OCI-LY7 (cell line): ENCODE measurements around the gene PHF12. TPM values are rescaled to one million over a fixed set of nuclear protein-coding genes. Genes with fewer than 3 reads are reported as not detected.

ENCODE experiments used
- BruUV-seq: library from RNA; stranded (reverse); fragments of 400-500 nt; replicated peaks from 2 replicates; lab custom pipeline; 2021; lab: Mats Ljungman, UMichigan
- CTCF ChIA-PET: fragments of 300-600 bp; sonication (Branson Sonifier 250); formaldehyde crosslinking; loops from one replicate; lab custom pipeline; 2022; ENCODE audit warnings: antibody characterized with exemption; ENCODE audit not compliant: unreplicated experiment; lab: Charles Lee
- POLR2A ChIA-PET: fragments of 300-600 bp; sonication (Branson Sonifier 250); formaldehyde crosslinking; loops from one replicate; lab custom pipeline; 2022; ENCODE audit warnings: antibody characterized with exemption; lab: Charles Lee
- DNase-seq: peaks from one replicate; pipeline ENCODE4 v3.0.0-alpha.2; 2015; ENCODE audit warnings: low spot score
- H2AFZ ChIP-seq: fragments of 200-600 bp; sonication (generic), shearing (Covaris generic); 2 replicates; pipeline ENCODE4 v1.6.1; 2014; ENCODE audit warnings: mild to moderate bottlenecking, antibody characterized with exemption, low read length, moderate library complexity
- H3K27ac ChIP-seq: fragments of 200-600 bp; sonication (generic); 2 replicates; pipeline ENCODE4 v1.5.1; 2014; ENCODE audit warnings: mixed run types, low read depth, mild to moderate bottlenecking, moderate library complexity, low read length, inconsistent platforms; ENCODE audit not compliant: poor library complexity, severe bottlenecking
- H3K36me3 ChIP-seq: fragments of 200-600 bp; sonication (generic); 2 replicates; pipeline ENCODE4 v1.6.1; 2014; ENCODE audit warnings: mild to moderate bottlenecking, antibody characterized with exemption, low read length, moderate library complexity, mixed read lengths; ENCODE audit not compliant: insufficient read depth
- H3K4me1 ChIP-seq: fragments of 200-600 bp; sonication (generic); 2 replicates; pipeline ENCODE4 v1.5.1; 2014; ENCODE audit warnings: mild to moderate bottlenecking, low read length; ENCODE audit not compliant: insufficient read depth, poor library complexity, severe bottlenecking
- H3K4me2 ChIP-seq: fragments of 200-600 bp; sonication (generic); 2 replicates; pipeline ENCODE4 v1.6.1; 2014; ENCODE audit warnings: mild to moderate bottlenecking, low read length
- H3K4me3 ChIP-seq: fragments of 200-600 bp; sonication (generic); 2 replicates; pipeline ENCODE4 v1.5.1; 2014; ENCODE audit warnings: mild to moderate bottlenecking, low read depth, low read length; ENCODE audit not compliant: poor library complexity, severe bottlenecking
- H3K79me2 ChIP-seq: fragments of 200-600 bp; sonication (generic); 2 replicates; pipeline ENCODE4 v1.6.1; 2016; ENCODE audit warnings: low read depth, mild to moderate bottlenecking, low read length, moderate library complexity, mixed read lengths; ENCODE audit not compliant: insufficient read depth
- H3K9me2 ChIP-seq: fragments of 200-600 bp; sonication (generic); 2 replicates; pipeline ENCODE4 v1.6.1; 2016; ENCODE audit warnings: mild to moderate bottlenecking, low read length, mixed read lengths; ENCODE audit not compliant: insufficient read depth
- H3K9me3 ChIP-seq: fragments of 200-600 bp; sonication (generic); 2 replicates; pipeline ENCODE4 v1.6.1; 2014; ENCODE audit warnings: mild to moderate bottlenecking, mixed run types, low read length, mixed read lengths
- H4K20me1 ChIP-seq: fragments of 200-600 bp; sonication (generic); 2 replicates; pipeline ENCODE4 v1.6.1; 2014; ENCODE audit warnings: mild to moderate bottlenecking, antibody characterized with exemption, low read length, moderate library complexity, mixed read lengths; ENCODE audit not compliant: insufficient read depth
- EZH2phosphoT487 ChIP-seq: fragments of 200-600 bp; sonication (generic); IDR thresholded peaks from 2 replicates; pipeline ENCODE4 v1.6.1; 2018; ENCODE audit warnings: low read depth, borderline replicate concordance, mild to moderate bottlenecking, mixed run types, antibody characterized with exemption, low read length, moderate library complexity, mixed read lengths
- intact Hi-C: fragments of 100-400 bp; cut with micrococcal nuclease; formaldehyde crosslinking; loops from one replicate; pipeline ENCODE4 v1.10.0; 2022; ENCODE audit not compliant: unreplicated experiment
- total RNA-seq, 2 experiments: library from RNA; depleted of rRNA in 1 of 2; stranded (reverse); fragments of >200 nt in 1 of 2; shearing (Covaris generic) in 1 of 2; gene quantifications; 2 replicates each; pipeline ENCODE4 v1.2.3, GENCODE V29; 2014 to 2022
- TF ChIP-seq, protein P1 (sequence below): fragments of 200-600 bp; sonication (generic); conservative IDR thresholded peaks from 2 replicates; pipeline ENCODE4 v1.5.1; 2014; ENCODE audit warnings: mild to moderate bottlenecking, antibody characterized with exemption, low read length, moderate library complexity, mixed read lengths

PHF12 gene
- total RNA-seq, 2 experiments from 2014 or later = 40.6 to 62.5 TPM

DNA sequence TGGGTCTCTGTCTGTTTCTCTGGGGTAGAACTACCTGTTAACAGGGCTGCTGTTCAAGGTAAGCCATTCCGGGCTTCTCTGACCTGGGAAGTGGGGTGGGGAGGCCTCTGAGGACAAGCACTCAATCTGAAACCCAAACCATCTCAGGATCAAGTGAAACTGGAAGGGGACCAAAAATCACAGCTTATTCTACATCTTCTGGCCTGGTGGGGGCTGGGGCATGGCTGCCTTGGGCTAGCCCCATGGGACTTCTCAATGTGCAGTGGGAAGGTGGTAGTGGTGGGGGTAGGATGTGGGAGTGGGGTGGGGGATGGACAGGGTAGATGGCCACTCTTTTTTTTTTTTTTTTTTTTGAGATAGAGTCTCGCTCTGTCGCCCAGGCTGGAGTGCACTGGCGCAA is 59.3 kb downstream of the PHF12 start:
- no peak for TF ChIP-seq EZH2phosphoT487
- TF ChIP-seq, protein P1, sequence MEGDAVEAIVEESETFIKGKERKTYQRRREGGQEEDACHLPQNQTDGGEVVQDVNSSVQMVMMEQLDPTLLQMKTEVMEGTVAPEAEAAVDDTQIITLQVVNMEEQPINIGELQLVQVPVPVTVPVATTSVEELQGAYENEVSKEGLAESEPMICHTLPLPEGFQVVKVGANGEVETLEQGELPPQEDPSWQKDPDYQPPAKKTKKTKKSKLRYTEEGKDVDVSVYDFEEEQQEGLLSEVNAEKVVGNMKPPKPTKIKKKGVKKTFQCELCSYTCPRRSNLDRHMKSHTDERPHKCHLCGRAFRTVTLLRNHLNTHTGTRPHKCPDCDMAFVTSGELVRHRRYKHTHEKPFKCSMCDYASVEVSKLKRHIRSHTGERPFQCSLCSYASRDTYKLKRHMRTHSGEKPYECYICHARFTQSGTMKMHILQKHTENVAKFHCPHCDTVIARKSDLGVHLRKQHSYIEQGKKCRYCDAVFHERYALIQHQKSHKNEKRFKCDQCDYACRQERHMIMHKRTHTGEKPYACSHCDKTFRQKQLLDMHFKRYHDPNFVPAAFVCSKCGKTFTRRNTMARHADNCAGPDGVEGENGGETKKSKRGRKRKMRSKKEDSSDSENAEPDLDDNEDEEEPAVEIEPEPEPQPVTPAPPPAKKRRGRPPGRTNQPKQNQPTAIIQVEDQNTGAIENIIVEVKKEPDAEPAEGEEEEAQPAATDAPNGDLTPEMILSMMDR = no peak
- ChIA-PET CTCF (interaction anchor here (0.6 to 1.4 kb wide), 2 partner anchors 9 to 166 kb away, joined by 3 to 5 read pairs; partner anchors contain the start of gene TLCD1), POLR2A (interaction anchor here (0.7 to 1.7 kb wide), 4 partner anchors 21 to 172 kb away, joined by 3 to 6 read pairs (median 4); partner anchors contain the start of genes FAM222B and RPL23A)
- Histone ChIP-seq H3K79me2 (peaks cover 38% of the 10 kb centered on the region), H3K9me2 (no peaks in the 10 kb centered on the region), H3K4me1 (peaks cover 77% of the 10 kb centered on the region), H2AFZ (no peak overlapping the region), H3K9me3 (no peaks in the 10 kb centered on the region), H3K36me3 (peaks cover 20% of the 10 kb centered on the region), H3K4me3 (no peak overlapping the region), H3K4me2 (peak overlapping the region; percentile 71), H3K27ac (peak overlapping the region; percentile 29), H4K20me1 (no peaks in the 10 kb centered on the region)
- no TSS peak for BruUV-seq
- intact Hi-C loops = no loop called here
- no peak for DNase-seq

DNA sequence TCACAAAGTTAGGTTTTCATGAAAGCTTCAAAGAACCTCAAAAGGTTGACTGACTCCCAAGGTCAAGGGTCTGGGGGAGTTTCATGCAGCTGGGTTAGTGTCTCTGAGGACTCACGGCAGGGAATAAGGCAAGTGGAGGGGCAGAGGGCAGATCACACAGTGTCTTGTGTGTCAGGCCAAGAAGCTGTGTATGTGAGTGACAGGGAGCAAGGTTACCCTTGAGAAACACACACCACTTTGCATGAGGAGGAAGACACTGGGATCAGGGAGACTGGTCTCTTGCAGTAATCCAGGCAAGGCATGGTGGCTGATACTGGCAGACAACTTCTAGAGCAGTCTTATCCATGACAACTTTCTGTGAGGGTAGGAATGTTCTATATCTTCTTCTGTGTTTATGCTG is 60.1 kb downstream of the PHF12 start:
- TF ChIP-seq, protein P1 = no peak
- TF ChIP-seq EZH2phosphoT487 = no peak
- Histone ChIP-seq H2AFZ (no peak overlapping the region), H3K4me2 (no peak overlapping the region), H3K27ac (peak overlapping the region; percentile 29), H3K4me1 (peaks cover 75% of the 10 kb centered on the region), H3K9me2 (no peaks in the 10 kb centered on the region), H4K20me1 (no peaks in the 10 kb centered on the region), H3K9me3 (no peaks in the 10 kb centered on the region), H3K36me3 (peaks cover 22% of the 10 kb centered on the region), H3K4me3 (no peak overlapping the region), H3K79me2 (peaks cover 30% of the 10 kb centered on the region)
- ChIA-PET POLR2A (interaction anchor here (0.7 kb wide), 1 partner anchor 36 kb away, joined by 6 read pairs; no protein-coding TSS in a partner anchor), CTCF (no interaction called here)
- no TSS peak for BruUV-seq
- no peak for DNase-seq
- intact Hi-C loops = no loop called here

- peaks cover 63% of the 10 kb centered on the region for H3K4me1 ChIP-seq
- TF ChIP-seq, protein P1 = no peak
- ChIA-PET POLR2A (interaction anchor here (0.7 to 1.0 kb wide), 2 partner anchors 58 to 78 kb away, joined by 3 read pairs; no protein-coding TSS in a partner anchor), CTCF (no interaction called here)
- peaks cover 25% of the 10 kb centered on the region for H3K36me3 ChIP-seq
- H3K79me2 ChIP-seq = peaks cover 18% of the 10 kb centered on the region; the same call in 1 of the 2 replicates
- no peak overlapping the region for H3K4me2 ChIP-seq
- no peak overlapping the region for H2AFZ ChIP-seq
- no peaks in the 10 kb centered on the region for H4K20me1 ChIP-seq
- H3K9me3 ChIP-seq = no peaks in the 10 kb centered on the region
- DNase-seq = no peak
- no peaks in the 10 kb centered on the region for H3K9me2 ChIP-seq
- H3K27ac ChIP-seq = no peak overlapping the region
- intact Hi-C loops = no loop called here
- no TSS peak for BruUV-seq
- no peak overlapping the region for H3K4me3 ChIP-seq
Observed at GRCh38 chr17:28889996-28890395, 61.3 kb downstream of the PHF12 start.
